HG02840 (cell line): Measurements from ENCODE around the gene TNN.

Experiments used
- ATAC-seq: cut with Tn5 transposase; IDR thresholded peaks from one replicate; pipeline ENCODE4 v1.9.1; 2021; ENCODE audit warnings: mild to moderate bottlenecking, moderate library complexity, moderate number of reproducible peaks; ENCODE audit not compliant: unreplicated experiment, low FRiP score

Gene TNN

GRCh38 chr1:175197531-175197930 lies 129.9 kb downstream of the TNN start:
- no peak for ATAC-seq
